GM18868 (cell line): ENCODE results near the gene CFAP43.
A peak's percentile ranks its signal among the peaks of the same experiment; 100 is the strongest.

Source experiments
- ATAC-seq: cut with Tn5 transposase; IDR thresholded peaks from one replicate; pipeline ENCODE4 v1.9.1; 2021; ENCODE audit warnings: mild to moderate bottlenecking, moderate library complexity; ENCODE audit not compliant: unreplicated experiment

CFAP43 gene

DNA sequence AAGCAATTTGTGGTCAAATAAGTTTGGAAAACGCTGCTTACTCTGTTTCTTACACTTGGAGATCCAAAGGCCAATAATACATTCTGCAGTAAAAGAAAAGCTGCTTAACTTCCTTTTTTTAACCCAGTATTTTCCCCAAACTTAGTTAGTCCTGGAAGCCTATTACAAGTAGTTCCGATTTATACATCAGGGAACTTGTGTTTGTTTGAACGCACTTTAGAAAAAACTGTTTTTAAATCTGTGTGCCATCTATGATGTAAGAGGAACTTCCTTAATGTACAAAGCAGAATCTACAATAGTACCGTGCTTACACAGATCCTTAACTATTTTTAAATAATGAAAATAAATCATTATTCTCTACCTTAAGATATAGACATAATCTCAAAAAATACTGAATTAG, 87.2 kb downstream of the CFAP43 start:
- ATAC-seq: no peak

DNA sequence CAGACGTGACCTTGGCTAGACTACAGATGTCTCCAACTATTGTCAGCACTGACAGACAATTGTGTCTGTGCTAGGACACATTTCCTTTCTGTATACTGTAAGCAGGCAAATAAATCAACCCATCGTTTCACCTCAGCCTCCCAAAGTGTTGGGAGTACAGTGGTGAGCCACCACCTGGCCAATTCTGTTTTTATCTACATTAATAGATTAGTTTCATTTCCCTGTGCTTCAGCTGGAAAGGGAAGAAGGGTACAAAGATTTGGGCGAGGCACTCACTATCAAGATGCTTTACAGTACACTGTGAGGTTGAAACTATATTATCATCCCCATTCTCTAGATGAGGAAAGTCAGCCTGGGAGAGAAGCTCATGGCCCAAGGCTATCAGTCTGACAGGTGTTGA, 88.3 kb downstream of the CFAP43 start:
- ATAC-seq: no peak

GRCh38 chr10:104142081-104142480, 90.1 kb downstream of the CFAP43 start:
- no peak for ATAC-seq

- no peak for ATAC-seq
These were observed 92.9 kb downstream of the CFAP43 start for GRCh38 chr10:104139221-104139620.

GRCh38 chr10:104138131-104138530, 94.0 kb downstream of the CFAP43 start:
- no peak for ATAC-seq

GRCh38 chr10:104130041-104130440, 102.1 kb downstream of the CFAP43 start:
- ATAC-seq: no peak

GRCh38 chr10:104128214-104128613, 104.0 kb downstream of the CFAP43 start:
- no peak for ATAC-seq

DNA sequence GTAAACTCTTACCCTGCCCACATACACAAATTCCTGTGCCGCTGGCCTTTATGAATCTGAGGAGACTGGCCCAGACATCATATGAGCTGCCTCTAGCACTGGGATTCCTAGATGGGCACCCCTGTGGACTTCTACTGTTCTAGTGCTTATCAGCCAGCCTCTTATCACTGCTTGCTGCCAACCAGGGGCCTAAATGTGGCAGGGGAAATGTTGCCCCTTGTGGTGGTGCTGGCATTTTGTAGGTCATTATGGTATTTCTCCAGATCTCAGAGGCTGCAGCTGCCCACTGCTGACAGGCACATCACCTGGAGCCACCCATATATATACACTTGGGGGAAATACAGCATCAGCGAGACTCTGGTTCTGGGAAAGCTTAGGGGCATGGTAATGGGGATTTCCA, 104.8 kb downstream of the CFAP43 start:
- ATAC-seq: peak; percentile 74

- ATAC-seq: no peak
These were observed 108.8 kb downstream of the CFAP43 start for GRCh38 chr10:104123397-104123796.

DNA sequence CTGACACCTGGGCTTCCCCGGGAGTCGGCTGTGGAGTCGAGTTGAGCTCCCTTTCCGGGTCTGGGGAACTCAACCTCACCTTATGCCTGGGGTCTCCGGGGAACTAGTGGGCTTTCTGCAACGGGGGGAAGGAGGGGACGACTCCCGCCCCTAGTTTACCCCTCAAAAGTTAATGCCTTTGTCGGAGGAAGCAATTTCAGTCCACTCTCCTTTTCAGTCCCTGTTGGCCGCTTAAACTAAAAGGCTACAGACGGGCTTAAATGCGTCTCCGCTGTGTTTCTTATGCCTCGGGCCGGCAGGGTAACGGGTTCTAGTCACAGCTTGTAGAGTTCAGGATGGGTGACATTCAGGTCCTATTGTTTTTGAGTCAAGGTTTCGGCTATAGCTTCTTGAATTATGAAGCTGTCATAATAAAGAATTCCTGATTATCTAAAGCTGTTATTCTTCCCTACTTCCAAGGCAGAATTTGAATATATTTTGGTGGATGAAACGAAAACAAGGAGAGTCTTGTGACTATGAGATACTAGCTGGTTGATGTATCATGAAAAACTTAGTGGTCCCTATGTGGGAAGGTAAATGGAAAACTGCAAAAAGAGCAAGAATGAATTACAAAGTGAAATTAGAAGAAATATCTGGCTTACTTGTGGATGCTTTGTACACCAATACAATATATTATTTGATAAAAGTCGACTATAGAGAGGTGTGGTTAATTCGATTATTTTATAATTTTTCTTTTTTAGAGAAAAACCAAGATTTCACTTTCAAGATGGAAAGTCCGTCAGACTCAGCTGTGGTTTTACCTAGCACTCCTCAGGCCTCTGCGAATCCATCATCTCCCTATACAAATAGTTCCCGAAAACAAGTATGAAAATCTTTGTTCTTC, 109.7 kb downstream of the CFAP43 start:
- ATAC-seq: no peak

DNA sequence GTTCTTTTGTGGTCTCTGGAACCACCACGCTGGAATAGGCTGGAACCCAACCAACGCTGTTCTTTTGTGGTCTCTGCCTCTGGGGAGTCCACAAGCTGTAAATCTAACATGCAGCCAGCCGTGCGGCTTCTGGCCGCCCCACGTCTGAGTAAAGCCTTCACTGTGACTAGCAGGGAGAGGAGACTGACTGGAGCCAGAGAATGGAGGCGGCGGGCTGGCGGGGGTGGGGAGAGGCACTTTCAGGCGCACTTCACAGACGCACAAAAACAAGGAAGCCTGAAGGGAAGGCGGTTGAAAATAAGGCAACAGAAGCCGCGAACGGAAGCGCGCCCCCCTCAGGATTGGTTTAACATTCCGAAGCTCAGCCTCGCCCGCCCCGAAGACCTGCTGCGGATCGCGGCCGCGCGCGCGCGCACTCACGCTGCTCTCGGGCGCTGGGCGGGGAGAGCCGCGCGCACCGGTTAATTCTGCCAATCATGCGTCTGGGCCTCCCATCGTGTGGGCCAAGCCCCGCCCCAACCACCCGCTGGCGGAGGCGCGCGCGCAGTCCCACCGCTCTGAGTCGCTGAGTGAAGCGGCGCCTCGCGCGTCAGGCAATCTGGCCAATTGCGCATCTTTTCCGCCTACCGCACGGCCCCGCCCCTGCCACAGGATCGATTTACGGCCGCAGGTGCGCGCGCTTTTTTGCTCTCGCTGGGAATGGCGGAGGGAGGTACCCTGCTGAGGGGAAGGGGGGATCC, 110.5 kb downstream of the CFAP43 start, which contains the start of gene SFR1:
Gene SFR1, plus strand, starts transcription at position 687 of the 740 bp plus-strand sequence. Its CDS starts 13 bp downstream, at position 700.
- peak; percentile 88 for ATAC-seq

DNA sequence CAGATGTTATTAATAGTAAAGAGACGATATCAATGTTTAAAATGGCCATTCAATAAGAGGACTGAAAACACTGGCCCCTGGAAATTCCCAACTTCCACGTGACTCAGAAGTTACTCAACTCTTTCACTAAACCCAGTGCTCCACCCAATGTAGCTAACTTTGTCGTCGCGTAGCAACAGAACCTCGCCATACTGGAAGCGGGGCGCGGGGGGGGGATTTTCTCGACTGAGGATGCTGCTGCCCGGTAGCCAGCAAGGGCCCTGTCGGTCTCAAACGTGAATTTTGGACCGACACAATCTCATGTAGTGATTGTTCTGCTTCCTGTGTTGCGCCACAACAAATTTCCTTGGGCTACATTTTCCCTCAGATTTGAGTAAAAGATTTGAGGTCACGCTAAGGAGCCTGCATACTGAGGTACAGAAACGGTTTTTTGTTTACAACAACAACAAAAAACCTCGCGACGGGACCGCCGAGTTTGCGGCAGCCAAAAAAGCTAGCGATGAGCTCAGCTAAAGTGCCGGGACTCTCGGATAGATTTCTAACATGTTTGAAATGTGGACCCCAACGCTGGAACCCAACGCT, 111.2 kb downstream of the CFAP43 start:
- peak; percentile 48 for ATAC-seq

DNA sequence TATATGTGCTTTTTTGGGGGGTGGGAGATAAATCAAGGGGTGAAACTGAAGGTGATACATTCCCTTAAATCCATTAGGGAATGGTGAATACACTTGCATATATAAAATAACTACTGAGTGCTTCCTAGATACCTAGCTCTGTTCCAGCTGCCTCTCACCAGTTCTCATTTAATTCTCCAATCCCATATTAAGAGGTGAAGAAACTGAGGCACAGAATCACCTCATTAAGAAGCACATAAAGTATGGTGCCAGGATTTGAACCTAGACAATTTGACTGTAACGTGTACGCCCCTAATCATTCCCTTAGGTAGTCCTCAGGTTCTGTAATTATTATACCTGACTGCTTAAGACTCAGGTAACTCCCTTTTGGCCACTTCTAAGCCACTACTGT, 111.7 kb downstream of the CFAP43 start:
- no peak for ATAC-seq

GRCh38 chr10:104119996-104120395, 112.2 kb downstream of the CFAP43 start:
- ATAC-seq: no peak

DNA sequence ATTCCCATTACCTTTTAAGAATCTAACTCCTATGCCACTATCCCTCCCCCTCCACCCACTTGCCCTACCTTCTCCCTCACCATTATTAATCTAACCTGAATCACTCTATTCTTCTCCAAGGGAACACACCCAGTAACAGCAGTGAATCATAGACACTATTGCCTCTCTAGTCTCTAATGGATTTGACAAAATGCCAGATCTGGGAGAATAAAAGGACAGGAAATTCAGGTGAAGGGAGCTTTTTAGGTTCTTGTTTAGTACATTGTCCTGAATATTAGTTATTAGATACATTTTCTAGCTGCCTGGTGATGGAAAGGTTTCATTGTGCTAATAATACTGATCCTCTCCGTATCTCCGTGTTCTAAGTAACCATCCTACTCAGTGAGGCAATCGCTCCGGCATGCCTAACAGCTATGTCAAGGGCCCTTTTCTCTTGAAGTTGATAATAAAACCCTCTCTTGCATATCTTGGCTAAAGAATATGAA, 114.3 kb downstream of the CFAP43 start:
- no peak for ATAC-seq

DNA sequence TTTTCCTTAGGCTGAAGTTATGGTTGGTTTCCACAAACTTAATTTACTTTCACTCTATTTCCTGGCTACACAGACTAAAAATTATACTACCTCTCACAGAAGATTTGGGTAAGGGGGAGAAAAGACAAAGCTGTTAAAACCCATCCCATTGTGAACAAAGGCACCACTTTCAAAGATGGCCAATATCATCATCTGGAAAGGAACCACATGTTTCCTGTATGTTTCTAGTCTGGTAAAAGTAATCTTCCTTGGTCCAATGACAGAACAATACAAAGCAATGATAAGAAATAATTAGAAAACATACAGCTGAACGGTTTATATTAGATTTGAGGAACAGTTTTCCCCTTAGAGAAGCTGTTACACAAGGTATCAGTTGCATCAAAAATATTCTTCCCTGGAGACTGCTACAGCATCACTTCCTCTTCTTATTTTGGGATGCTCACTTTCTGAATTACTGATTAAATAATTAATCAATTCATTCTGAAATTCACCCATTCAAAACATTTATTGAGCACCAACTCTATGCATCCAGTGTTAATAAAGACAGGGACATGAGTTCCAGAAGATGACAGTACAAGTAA, 118.7 kb downstream of the CFAP43 start:
- ATAC-seq: no peak

- ATAC-seq: no peak
These were observed 122.1 kb downstream of the CFAP43 start for GRCh38 chr10:104109908-104110662.

GRCh38 chr10:104104926-104105325, 127.2 kb downstream of the CFAP43 start:
- no peak for ATAC-seq

DNA sequence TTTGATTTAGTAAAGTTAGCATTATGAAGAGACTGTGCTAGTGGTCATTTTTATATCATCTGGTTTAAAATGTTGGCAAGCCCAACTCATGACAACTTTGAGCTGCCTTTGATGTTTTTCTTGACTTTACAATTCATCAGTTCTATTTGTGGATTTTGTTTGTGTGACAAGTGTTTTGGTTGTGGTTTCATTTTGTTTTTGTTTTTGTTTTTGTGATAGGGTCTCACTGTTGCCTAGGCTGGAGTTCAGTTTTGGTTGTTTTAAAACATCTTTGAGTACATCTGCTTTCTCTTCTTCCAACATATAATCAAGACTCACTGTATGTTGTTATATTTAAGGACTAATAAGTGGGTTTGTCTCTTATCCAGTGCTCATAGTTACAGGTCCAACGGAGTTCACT, 127.7 kb downstream of the CFAP43 start:
- no peak for ATAC-seq

DNA sequence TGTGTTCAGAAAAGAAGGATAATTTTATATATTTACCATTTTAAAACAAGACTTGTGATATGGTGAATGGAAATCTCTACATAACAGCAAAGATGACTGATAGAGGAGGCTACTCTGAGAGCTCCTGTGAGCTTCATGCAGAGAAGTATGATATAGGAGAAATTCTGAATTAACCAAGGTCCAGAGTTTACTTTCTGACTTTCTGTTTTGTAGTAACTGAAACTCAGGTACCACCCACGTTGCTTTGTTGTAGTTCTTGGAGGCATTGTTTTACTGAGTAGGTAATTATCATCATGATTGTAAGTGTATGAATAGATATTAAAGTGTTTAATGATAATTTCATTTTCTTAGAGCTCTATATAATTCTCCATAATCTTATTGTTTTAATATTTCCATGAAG, 128.2 kb downstream of the CFAP43 start:
- no peak for ATAC-seq
